HG03571 (cell line): ENCODE measurements around the gene GLYR1.
"Not testable (repeated sequence)": the region's sequence is repeated elsewhere in the genome, so short reads cannot be mapped to it uniquely, and the experiment has no call there.

Source experiments
- ATAC-seq: cut with Tn5 transposase; IDR thresholded peaks from one replicate; pipeline ENCODE4 v1.9.1; 2021; ENCODE audit not compliant: unreplicated experiment

Gene GLYR1

DNA sequence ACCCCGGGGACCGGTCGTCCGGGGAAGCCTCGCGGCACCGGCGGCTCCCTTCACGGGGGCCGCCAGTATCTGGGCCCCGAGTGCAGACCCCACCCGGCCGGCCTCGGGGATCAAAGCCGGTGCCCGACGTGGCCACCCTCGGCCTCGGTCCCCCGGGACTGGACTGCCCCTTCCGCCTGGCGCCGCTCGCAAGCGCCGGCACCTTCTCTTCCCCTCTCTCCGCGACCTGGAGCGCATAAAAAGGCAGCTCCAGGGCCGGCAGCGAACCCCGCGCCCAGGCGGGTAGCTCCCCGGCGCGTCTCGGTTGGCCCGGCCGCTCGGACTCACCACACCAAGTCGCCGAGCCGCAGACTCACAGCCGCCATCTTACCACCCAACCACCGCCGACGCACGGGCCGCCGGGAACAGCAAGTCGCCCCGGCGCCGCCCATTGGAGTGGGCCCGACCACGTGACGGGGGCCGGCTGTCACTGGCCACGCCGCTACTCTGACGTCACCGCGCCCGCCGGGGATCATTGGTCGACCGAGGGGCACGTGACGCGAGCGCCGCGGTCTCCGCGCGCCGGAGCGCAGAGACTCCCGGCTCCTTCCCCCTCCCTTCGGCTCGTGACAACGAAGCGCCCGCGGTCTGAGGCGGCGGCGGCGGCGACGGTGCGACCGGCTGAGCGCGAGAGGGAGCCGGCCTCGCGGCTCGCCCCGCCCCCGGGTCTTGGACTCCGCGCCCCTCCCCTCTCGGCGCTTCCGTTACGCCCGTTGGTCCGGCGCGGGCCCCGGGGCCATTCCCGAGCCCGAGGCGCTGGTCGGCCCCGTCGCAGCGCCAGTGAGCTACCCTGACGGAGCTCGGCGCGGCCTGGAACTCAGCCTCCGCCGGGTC lies at the start of gene GLYR1, which contains the start of gene UBN1:
Gene GLYR1, minus strand, starts transcription at position 388 of the 873 bp plus-strand sequence. Its CDS starts 23 bp downstream, at position 365.
Gene UBN1, plus strand, starts transcription at position 581 of the 873 bp plus-strand sequence. CDS start 5,437 bp downstream, outside the sequence.
- ATAC-seq, result peak; percentile 79

DNA sequence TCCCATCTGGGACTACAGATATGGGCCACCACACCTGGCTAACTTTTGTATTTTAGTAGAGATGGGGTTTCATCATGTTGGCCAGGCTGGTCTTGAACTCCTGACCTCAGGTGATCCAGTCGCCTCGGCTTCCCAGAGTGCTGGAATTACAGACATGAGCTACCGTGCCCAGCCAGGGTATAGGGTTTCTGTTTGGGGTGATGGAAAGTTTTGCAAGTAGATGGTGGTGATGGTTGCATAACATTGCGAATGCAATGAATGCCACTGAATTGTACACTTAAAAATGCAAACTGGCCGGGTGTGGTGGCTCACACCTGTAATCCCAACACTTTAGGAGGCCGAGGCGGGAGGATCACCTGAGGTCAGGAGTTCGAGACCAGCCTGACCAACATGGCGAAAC lies 49.7 kb upstream of the GLYR1 start:
- not testable (repeated sequence) for ATAC-seq

DNA sequence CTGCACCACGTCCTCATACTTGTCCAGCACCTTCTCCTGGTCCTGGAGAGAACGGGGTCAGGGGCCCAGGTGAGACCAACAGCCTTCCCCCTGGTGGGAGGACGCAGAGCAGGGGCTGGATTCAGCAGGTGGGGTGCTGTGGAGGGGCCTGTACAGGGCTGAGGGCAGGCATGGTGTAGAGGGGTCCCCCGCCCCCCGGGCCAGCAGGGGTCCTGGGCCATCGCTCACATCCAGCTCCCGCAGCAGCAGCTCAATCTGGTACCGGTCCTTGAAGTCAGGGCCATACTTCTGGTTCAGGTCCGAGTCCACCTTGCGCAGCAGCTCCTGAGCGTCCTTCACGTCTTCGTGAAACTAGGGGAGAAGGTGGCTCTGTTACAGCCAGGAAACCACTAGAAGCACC lies 48.3 kb upstream of the GLYR1 start:
- ATAC-seq, result no peak

DNA sequence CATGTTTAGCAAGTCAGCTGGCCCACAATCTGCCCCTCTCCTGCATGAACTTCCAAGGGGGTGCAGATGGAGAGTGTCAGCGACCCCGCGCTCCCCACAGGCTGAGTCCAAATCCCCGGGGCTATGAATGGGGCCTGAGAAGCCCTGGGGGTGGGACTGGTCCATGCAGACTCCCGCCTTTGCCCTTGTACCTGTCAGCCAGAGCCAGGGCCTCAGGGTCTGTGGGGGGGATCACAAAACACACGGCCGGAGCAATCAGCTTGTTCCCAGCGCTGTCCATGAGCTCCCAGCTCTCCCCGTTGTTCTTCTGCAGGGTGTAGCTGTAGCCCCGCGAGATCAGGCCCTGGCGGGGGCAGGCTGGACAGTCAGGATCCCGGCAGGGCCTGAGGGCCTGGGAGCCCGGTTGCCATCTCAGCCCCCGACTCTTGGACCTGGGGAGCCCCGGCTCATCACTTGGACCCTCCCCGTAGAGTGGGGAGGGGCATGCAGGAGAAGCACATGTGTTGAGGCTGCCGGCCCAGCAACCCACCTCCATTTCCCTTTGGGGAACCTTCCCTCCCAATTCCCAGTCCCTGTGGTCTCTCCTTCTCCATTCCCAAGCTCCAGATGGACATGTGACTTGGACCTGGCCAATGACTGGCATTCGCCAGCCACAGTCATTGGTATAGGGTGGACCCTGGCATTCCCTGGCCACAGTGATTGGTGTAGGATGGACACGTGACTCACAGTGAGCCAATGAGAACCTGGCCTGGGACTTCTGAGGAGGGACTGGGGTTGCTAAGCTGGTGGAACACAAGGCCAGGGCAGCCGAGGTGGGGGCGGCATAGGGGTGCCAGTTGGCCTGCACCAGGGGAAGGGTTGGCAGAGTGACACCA lies 47.4 kb upstream of the GLYR1 start:
- ATAC-seq, result no peak

DNA sequence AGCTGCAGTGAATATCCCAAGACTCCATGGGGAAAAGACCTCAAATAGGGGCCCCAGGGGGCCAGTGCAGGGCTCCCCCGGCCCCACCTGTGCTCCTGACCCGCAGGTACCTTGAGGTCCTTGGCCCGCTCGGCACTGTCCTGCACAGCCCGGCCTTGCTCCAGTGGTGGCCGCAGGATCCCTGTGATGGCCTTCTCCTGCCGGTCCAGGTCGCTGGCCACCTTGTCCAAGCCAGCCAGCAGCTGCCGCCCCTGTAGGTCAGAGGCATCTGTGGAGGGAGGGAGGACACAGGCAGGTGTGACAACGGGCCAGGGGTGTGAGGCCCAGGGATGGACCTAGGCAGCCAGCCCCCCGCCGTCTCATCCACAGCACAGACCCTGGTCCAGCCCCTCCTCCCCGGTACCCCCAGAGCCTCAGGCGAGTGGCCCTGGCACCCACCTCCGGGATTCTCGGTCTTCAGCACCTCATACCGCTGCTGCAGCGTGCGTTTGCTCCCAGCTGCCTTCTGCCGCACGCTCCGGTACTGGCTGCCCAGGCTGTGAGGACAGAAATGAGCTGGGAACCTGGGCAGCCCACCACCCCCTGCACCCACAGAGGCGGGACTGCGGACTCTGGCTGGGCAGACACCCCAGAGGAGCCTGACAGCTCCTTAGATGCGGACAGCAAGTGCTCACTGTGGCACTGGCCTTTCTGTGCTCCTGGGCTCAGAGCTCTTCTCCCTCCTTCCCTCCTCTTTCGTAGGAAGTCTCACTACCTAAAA lies 46.2 kb upstream of the GLYR1 start:
- ATAC-seq, result no peak

DNA sequence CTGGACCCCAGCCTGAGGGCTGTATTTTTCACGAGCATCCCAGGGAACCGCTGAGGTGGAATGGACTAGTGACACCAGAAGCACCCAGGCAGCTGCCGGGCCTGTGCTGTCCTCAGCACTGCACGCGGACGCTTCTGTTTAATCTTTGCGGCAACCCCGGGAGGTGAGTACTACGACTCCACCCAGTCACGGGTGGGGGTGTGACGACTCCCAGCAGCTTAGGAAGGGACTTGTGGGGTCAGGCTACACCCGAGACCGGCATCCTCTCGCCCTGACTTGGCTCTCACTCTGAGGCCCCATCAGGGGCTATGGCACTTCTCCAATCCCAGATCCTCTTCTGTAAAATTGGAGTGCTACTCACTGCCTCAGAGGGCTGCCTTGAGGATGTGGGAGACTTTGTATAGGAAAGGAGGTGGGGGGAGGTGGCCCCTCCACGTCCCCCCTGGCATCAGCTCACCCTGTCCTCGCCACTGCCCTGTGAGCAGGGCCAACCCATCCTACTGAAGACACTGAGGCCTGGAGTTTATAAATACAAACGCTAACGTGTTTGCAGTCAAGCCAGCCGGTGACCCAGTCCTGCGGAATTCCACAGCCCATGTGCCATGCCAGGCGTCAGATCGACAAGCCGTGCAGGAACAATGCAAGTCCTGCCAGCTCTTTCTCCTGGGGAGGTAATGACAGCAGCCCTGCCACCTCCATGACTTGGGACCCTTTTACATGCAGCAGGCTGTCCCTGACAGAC lies 45.4 kb upstream of the GLYR1 start:
- ATAC-seq, result no peak

DNA sequence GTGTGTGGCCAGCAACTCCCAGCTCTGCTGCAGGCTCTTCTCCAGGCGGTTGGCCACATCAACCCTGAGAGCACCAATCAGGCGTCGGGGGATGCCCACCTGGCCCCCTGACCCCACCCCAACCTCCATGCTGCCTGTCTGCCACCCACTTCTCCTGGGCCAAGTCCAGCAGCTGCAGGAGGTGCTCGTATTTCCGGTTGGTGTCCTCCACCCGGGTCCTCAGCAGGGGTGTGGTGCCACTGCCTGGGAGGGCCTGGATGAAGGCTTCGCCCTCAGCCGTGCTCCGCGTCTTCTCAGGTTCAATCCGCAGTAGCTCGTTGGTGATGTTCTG lies 44.8 kb upstream of the GLYR1 start:
- no peak for ATAC-seq

DNA sequence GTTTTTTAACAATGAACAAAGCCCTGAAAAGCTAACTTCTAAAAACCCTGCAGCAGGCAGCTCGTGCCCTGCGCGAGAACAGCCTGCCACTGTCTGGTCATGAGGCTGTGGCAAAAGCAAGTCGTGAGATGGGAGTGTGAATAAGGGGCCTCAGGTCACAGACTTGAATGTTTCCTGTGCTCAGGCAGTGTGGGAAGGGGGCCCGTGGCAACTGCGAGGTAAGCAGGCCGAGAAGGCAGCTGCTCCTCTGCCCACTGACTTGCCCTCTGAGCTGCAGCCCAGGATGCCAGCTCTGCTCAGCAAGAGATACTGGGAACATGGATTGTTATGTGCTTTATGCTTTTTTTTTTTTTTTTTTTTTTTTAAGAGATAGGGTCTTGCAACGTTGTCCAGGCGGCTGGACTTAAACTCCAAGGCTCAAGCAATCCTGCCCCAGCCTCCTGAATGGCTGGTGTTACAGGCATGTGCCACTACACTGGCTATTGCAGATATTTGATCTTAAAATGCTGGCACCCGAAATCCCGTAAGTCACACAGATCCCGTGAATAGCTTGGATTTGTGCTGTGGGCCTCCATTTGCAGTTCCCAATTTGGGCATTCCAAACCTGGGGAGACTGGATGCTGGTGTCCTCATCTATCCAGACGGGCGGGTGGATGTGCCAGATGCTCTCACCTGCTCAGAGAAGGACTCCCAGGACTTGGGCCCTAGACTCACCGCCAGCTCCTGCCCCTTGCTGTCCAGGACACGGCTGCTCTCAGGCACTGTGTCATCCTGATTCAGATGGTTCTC lies 44.2 kb upstream of the GLYR1 start:
- ATAC-seq, result no peak

DNA sequence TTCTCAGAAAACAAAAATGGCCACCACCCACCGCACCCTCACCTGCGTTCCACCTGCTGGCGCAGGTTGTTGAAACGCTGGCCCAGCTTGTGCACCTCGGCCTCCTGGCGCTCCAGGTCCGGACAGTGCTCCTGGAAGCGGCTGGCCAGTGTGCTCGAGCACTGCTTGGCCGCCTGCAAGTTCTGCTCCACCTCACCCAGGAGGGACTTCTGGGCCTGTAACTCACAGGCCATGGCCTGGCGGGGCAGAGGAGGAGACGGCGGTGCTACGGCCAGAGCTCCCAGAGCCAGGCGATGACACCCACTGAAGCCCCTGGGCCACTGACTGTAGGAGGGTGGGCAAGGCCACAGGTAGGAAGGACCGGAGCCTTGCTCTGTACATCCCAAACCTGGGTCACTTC lies 43.6 kb upstream of the GLYR1 start:
- ATAC-seq, result no peak

DNA sequence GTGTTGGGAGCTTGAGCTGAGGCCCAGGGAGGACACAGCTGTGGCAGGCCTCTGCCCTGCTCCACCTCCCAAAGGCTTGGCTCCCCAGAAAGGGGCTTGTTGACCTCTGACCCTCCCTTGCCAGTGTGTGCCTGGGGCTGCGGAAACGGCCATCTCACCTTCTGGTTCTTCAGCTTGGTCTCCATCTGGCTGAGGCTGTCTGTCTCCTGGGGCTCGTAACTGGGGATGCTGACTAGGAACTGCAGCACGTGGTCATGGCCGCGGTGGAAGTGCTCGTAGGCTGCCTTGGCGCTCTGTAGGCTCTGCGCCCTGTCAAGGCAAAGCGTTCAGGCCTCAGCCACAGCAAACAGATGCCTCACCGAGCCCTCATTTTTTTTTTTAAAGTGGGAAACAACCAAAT lies 42.9 kb upstream of the GLYR1 start:
- no peak for ATAC-seq

DNA sequence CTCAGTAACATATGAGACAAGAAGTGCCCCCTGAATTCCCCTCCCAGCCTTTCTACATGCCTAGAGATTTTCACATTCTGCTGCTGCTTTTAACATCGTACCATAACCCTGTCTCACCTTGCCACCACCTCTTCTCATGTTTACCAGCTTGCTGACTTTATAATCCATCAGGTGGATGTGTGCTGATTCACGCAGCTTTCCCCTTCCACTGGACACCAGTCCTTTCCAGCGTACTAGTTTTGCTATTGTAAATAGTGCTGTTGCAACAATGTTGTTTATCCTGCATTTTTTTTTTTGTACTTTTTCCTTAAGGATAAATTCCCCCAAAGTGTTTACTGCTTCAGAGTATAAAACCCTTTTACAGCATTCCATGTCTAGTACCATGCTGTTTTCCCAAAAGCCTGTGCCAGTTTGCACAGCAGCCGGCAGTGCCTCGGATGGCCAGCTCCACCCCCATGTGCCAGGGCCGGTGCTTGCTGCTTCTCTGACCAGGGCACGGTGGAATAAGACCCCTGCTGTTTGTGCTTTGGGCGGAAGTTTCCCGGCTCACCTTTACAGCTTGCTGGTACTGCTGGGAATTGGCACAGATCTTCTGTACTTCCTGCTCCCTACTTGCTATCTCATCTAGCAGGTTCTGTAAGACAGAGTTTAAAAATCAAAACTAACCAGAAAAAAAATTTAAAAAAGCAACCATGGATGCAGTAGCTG lies 41.5 kb upstream of the GLYR1 start:
- ATAC-seq, result no peak

DNA sequence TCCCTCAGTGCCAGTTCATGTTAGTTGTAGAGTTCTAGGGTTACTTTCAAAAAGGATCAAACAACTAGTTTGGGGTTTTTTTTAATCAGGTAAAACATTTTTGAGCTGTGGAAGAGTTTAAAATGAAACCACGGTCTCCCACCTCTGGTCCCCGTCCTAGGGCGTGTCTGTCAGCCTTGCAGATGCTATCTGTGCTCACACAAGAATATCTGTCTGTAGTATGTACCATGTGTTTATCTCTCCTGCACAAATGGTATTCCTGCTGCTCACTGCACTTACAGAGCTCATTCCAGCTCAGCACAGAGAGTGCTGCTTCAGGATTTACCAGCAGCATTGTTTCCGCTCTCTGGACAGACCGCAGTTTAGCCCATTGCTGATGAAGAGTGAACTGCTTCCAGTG lies 39.1 kb upstream of the GLYR1 start:
- no peak for ATAC-seq

DNA sequence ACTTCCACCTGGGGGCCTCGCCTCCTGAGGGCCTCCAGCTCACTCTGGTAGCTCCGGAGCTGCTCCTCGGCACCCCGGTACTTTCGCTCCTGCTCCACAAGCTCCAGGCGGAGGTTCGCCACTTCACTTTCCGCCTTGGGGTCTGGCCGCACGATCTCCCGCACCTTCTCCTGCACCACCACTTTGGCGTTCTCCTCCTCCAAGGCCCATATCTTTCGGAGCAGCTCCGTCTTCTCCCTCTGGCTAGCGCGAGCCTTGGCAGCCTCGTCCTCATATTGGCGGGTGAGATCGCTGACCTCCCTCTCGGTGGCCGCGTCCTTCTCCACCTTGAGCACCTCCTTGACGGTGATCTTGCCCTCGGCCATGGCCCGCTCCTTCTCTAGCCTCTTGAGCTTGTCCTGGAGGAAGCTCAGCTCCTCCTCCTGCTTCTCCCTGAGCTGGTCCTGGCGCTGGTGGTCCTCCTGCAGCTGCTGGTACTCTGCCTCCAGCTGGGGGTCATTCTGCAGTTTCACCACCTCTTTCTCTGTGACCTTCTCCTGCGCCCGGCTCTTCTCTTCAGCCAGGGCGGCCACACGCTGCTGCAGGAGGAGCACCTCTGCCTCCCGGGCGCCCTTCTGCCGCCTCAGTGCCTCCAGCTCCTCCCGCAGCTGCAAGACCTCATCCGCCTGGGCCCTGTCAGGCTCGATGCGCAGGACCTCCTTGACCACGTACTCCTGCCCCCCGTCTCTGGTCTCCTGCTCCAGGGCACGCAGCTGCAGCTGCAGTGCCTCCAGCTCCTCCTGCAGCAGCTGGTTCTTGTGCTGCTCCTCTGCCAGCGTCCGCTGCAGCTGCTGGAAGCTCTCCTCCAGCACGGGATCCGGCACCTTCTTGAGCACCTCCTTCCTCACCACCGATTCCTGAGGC lies 38.1 kb upstream of the GLYR1 start:
- ATAC-seq, result no peak

DNA sequence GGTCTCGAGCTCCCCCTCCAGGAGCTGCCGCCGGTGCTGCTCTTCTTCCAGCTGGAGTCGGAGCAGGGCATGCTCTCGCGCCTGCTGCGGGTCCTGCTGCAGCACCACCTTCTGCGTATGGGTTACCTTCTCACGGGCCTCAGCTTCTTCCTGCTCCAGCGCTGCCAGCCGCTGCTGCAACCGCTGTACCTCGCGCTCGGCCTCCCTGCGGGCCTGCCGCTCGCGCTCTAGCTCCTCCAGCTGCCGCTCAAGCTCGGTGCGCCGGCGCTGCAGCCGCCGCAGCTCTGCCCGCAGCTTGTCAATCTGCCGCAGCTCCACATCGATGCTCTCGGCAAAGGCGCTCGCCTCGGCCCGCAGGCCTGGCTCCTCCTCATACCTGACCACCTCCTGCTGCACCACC lies 37.1 kb upstream of the GLYR1 start:
- no peak for ATAC-seq

DNA sequence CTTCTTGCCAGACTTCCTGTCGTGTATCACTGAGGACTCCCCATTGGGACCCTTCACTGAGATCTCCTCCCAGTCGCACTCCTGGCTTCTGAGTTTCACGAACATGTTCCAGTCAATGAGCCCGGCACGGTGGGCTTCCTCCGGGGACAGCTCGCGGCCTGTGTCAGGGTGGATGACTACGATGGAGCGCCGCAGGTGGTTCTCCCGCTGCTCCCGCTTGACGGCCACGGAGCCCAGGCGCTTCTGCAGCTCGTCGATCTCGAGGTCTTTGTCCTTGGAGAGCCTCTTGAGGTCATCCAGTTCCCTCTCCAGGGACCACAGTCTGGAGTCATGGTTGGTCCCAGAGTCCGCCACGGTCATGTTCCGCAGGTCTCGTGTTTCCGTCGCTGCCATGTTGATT lies 36.4 kb upstream of the GLYR1 start:
- no peak for ATAC-seq

DNA sequence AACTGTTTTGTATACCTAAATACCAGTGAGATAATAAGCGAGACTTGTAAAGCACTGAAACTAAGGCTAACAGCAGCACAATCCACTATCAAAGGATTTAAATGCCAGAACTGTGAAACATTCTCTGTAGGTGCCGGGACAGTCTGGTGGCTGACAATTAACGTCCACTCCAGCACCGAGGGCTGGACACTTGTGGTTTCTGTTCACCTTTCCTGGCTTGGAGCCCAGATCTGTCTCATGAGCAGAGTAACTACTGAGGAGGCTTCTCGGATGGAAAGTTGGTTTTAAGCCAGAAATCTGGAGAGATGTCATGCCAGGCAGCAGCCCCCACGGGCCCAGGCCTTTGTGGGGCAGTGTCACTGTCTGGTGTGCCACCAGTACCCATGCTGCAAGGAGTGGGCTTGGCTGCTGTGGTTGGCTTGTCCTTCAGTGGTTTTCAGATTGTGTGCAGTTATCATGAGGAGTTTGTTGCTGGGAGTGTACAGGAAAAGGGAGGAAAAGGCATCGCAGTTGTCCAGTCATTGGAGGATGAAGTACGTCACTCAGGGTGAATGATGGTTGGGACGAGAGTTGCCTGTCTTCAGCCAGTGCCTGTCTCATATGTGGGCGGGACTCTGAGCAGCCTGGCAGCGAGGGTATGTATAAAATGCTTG lies 35.7 kb upstream of the GLYR1 start:
- ATAC-seq, result no peak

DNA sequence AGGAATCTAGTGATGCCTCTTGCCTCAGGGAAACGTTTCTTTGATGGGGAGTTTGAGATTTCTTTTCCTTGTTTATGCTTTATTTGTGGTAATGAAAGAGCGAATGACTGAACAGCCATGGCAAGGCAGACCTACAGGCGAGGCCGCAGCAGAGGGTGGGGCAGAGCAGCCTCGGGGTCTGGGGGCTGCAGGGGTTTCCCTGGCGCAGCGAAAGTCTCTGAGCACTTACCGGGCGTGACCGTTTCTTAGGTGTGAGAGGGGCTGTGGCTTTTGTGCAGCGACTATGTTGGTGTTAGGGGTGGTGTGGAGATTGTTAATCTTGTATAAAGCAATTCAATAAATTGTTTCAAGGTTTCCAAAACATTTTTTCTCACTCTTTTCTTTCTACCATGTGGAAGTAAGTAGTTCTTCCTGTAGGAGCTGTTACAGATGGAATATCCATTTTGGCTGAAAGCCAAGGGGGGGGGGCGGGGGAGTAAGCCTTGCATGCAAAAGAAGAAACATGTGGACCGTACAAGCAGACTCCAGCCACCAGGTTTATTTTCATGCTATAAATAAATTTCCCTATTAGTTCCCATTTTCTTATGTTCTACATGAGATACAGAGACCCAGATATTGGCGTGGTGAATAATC lies 35.0 kb upstream of the GLYR1 start:
- no peak for ATAC-seq
